Stomach (tissue), 9 donors: ENCODE data around the gene GSTO1. TPM values are rescaled to one million over a fixed set of nuclear protein-coding genes. Genes with fewer than 3 reads are reported as not detected.

Experiments
- DNase-seq, 2 donors: peaks; one replicate each; pipeline versions ENCODE4 v3.0.0 to v3.0.0-alpha.2; 2013 to 2019
- H3K27ac ChIP-seq, 5 donors: fragments of 200-600 bp in 4 of 5; sonication (generic) in 4 of 5; one replicate each; pipeline ENCODE4 v1.5.1; 2013 to 2019; ENCODE audit warnings: mild to moderate bottlenecking in 1 of 5, moderate library complexity in 1 of 5
- H3K27me3 ChIP-seq, 3 donors: fragments of 200-600 bp; sonication (generic); one replicate each; pipeline ENCODE4 v1.5.1; 2017 to 2019; ENCODE audit warnings: mixed run types in 1 of 3
- H3K36me3 ChIP-seq, 4 donors: fragments of 200-600 bp; sonication (generic); 1 replicate in 3 of 4; 2 replicates in 1 of 4; pipeline ENCODE4 v1.5.1; 2016 to 2019
- H3K4me1 ChIP-seq, 4 donors: fragments of 200-600 bp; sonication (generic); one replicate each; pipeline ENCODE4 v1.5.1; 2016 to 2019
- H3K4me3 ChIP-seq, 4 donors: fragments of 200-600 bp; sonication (generic) in 3 of 4; one replicate each; pipeline ENCODE4 v1.5.1; 2016 to 2019; ENCODE audit warnings: mild to moderate bottlenecking in 1 of 4
- H3K9me3 ChIP-seq, 4 donors: fragments of 200-600 bp; sonication (generic); one replicate each; pipeline ENCODE4 v1.5.1; 2016 to 2019
- EP300 ChIP-seq: sonication (generic); formaldehyde crosslinking; IDR thresholded peaks from one replicate; pipeline ENCODE4 v1.6.1; 2017; ENCODE audit warnings: antibody characterized with exemption
- POLR2A ChIP-seq, 4 donors: fragments of 450-650 bp; IDR thresholded peaks; one replicate each; pipeline ENCODE4 v1.6.1; 2016; ENCODE audit warnings: antibody characterized with exemption in 4 of 4, control low read depth in 2 of 4, mild to moderate bottlenecking in 1 of 4, moderate library complexity in 1 of 4
- POLR2AphosphoS5 ChIP-seq, 3 donors: sonication (generic); formaldehyde crosslinking; IDR thresholded peaks; one replicate each; pipeline ENCODE4 v1.6.1; 2016; ENCODE audit warnings: antibody characterized with exemption in 3 of 3
- WGBS, 5 donors: extraction: QIAGEN DNeasy Blood & Tissue Kit in 3 of 5; methylation state at CpG; one replicate each; pipeline versions ENCODE4 v1.1.5 to v1.1.7; 2013 to 2018; 5-methylcytosine and 5-hydroxymethylcytosine counted together
- intact Hi-C: fragments of 100-400 bp; cut with DNase I; formaldehyde crosslinking; loops from one replicate; pipeline ENCODE4 v1.15.1; 2023; ENCODE audit warnings: low total_unique reads
- polyA plus RNA-seq, 3 donors: library from polyadenylated mRNA; stranded (reverse); fragments of 200-250 nt; gene quantifications; one replicate each; pipeline ENCODE4 v1.2.3, GENCODE V29; 2013
- total RNA-seq, 5 donors: library from RNA; depleted of rRNA; stranded (reverse); fragments of >200 nt; gene quantifications; one replicate each; pipeline versions ENCODE4 v1.1.0 to v1.2.3, GENCODE V29; 2014 to 2016
- TF ChIP-seq, protein P1 (sequence below), 7 experiments: fragments of 450-650 bp in 4 of 7; fragments of 200-600 bp in 3 of 7; sonication (generic) in 3 of 7; IDR thresholded peaks; one replicate each; pipeline ENCODE4 v1.5.1; 2016 to 2019; ENCODE audit warnings: antibody characterized with exemption in 7 of 7, control low read depth in 2 of 7, mild to moderate bottlenecking in 1 of 7
- donor health status: healthy with polysubstance abuse.
- donor health status: Bipolar disorder and iron deficiency.
- donor health status: healthy.

Gene GSTO1
- total and polyA plus RNA-seq, 8 donors: 9.8 to 192 (median 76.4) TPM

DNA sequence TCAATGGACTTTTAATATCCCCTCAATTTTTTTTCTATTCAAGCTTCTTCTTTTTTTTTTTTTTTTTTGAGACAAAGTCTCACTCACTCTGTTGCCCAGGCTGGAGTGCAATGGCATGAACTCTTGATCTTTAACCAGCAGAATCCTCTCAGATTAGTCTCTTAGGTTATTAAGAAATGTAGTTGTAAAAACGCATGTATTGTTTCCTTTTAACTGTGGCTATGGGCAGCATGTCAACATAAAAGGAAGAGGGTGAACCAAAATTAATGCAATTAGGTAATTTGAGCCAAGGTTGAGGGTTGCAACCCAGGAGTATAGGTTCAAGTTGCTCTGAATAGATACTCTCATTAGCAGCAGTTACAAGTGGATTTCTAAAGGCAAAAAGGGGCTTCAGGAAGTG lies 4.3 kb upstream of the GSTO1 start:
- Histone ChIP-seq H3K4me3 (no peak overlapping the region), H3K9me3 (peaks cover 0 to 5% (median 0%) of the 10 kb centered on the region in 4 donors), H3K27ac (no peak overlapping the region), H3K4me1 (peaks cover 0 to 12% (median 12%) of the 10 kb centered on the region in 4 donors), H3K27me3 (peaks cover 0 to 4% (median 0%) of the 10 kb centered on the region in 3 donors), H3K36me3 (no peaks in the 10 kb centered on the region)
- intact Hi-C loops: no loop called here
- WGBS, 5 donors: 39 to 63% (median 50%) methylated on average over 1 of the region's 1 CpG
- no peak for DNase-seq
- TF ChIP-seq POLR2A (IDR thresholded peaks at IDR 0.05) (no peak), EP300 (no peak), POLR2AphosphoS5 (IDR thresholded peaks at IDR 0.05) (no peak)
- TF ChIP-seq, protein P1, sequence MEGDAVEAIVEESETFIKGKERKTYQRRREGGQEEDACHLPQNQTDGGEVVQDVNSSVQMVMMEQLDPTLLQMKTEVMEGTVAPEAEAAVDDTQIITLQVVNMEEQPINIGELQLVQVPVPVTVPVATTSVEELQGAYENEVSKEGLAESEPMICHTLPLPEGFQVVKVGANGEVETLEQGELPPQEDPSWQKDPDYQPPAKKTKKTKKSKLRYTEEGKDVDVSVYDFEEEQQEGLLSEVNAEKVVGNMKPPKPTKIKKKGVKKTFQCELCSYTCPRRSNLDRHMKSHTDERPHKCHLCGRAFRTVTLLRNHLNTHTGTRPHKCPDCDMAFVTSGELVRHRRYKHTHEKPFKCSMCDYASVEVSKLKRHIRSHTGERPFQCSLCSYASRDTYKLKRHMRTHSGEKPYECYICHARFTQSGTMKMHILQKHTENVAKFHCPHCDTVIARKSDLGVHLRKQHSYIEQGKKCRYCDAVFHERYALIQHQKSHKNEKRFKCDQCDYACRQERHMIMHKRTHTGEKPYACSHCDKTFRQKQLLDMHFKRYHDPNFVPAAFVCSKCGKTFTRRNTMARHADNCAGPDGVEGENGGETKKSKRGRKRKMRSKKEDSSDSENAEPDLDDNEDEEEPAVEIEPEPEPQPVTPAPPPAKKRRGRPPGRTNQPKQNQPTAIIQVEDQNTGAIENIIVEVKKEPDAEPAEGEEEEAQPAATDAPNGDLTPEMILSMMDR (IDR thresholded peaks at IDR 0.05): no peak

DNA sequence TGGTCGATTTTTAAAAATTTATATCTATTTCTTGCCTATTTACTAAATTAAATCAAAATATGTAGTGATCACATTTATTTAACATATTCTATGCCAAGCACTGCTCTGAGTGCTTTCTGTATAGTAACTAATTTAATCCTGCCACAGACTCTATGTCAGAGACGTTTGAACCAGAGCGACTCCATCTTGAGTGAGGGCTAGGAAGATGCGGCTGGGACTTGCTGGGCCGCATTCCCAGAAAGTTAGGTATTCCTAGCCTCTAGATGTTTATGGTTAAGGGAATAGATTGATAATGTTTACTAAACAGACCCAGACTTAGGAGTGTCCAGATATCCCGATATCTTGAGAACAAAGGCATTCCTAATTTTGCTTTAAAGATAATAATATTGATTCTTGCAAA lies 3.2 kb upstream of the GSTO1 start:
- Histone ChIP-seq H3K27ac (no peak overlapping the region), H3K27me3 (peaks cover 0 to 4% (median 0%) of the 10 kb centered on the region in 3 donors), H3K4me1 (peaks cover 6 to 21% (median 18%) of the 10 kb centered on the region in 4 donors), H3K4me3 (no peak overlapping the region), H3K36me3 (no peaks in the 10 kb centered on the region), H3K9me3 (peaks cover 0 to 5% (median 0%) of the 10 kb centered on the region in 4 donors)
- WGBS, 5 donors: 81 to 89% (median 83%) methylated on average over 6 of the region's 6 CpGs
- intact Hi-C loops: no loop called here
- no peak for DNase-seq
- no peak for TF ChIP-seq EP300
- TF ChIP-seq, protein P1 (IDR thresholded peaks at IDR 0.05): no peak
- no peak for TF ChIP-seq POLR2A (IDR thresholded peaks at IDR 0.05)
- no peak for TF ChIP-seq POLR2AphosphoS5 (IDR thresholded peaks at IDR 0.05)

DNA sequence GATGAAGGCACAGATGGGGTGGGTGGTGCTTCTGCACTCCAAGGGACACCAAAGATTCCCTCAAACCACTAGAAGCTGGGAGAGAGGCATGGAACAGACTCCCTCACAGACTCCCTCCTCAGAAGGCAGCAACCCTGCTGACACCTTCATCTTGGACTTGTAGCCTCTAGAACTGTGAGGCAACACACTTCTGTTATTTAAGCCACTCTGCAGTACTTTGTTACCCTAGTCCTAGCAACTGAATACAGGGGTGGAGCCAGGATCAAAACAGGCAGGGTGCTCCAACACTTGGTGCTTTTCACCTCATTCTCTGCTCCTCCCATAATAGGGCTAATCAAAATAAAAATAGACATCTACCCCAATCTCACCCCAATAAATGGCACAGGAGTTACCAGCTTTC lies 2.3 kb upstream of the GSTO1 start:
- Histone ChIP-seq H3K36me3 (peaks cover 0 to 4% (median 1%) of the 10 kb centered on the region in 4 donors), H3K4me3 (no peak overlapping the region), H3K27me3 (peaks cover 0 to 4% (median 0%) of the 10 kb centered on the region in 3 donors), H3K4me1 (peaks cover 14 to 30% (median 27%) of the 10 kb centered on the region in 4 donors), H3K9me3 (no peaks in the 10 kb centered on the region), H3K27ac (no peak overlapping the region)
- no peak for DNase-seq
- intact Hi-C loops: no loop called here
- no peak for TF ChIP-seq POLR2A (IDR thresholded peaks at IDR 0.05)
- TF ChIP-seq EP300: no peak
- TF ChIP-seq, protein P1 (IDR thresholded peaks at IDR 0.05): no peak
- no peak for TF ChIP-seq POLR2AphosphoS5 (IDR thresholded peaks at IDR 0.05)

DNA sequence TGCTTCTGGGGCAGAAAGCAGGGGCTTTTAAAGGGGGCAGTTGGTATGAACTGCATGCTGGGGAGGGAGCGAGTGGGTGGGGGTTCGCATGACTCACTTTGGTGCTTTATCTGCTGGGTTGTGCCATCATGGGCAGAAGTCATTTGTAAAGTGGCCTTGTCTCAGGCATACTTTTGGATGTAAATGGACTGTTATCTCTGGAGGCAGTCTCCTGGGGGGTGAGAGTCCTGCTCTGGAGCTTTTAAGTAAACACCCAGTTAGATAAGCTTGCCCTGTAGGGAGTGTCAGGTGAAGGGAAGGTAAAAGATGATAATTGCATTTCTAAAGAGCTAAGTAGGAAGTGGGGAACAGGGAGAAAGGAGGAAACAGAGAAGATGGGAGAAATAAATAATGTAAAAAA lies 1.6 kb upstream of the GSTO1 start:
- peak in 1 of 2 donors; percentile 38 for DNase-seq
- TF ChIP-seq POLR2AphosphoS5 (IDR thresholded peaks at IDR 0.05) (no peak), POLR2A (IDR thresholded peaks at IDR 0.05) (no peak), EP300 (no peak)
- TF ChIP-seq, protein P1 (IDR thresholded peaks at IDR 0.05): no peak
- WGBS, 5 donors: 72 to 100% (median 84%) methylated on average over 2 of the region's 2 CpGs
- no peak overlapping the region for H3K27ac ChIP-seq
- intact Hi-C loops: no loop called here
- no peak overlapping the region for H3K4me3 ChIP-seq
- H3K27me3 ChIP-seq: peaks cover 0 to 4% (median 0%) of the 10 kb centered on the region in 3 donors
- peaks cover 14 to 37% (median 31%) of the 10 kb centered on the region in 4 donors for H3K4me1 ChIP-seq
- H3K9me3 ChIP-seq: no peaks in the 10 kb centered on the region
- H3K36me3 ChIP-seq: peaks cover 2 to 10% (median 6%) of the 10 kb centered on the region in 4 donors
